H9 (cell line): ENCODE results near the gene HSPE1. TPM values are rescaled to one million over a fixed set of nuclear protein-coding genes. Genes with fewer than 3 reads are reported as not detected.

Experiments
- DNase-seq: peaks from one replicate; pipeline ENCODE4 v3.0.0-alpha.2; 2017
- H2AFZ ChIP-seq: one replicate; pipeline ENCODE4 v1.6.1; 2013; ENCODE audit warnings: mild to moderate bottlenecking, low read length, control low read depth, moderate library complexity
- H2AK5ac ChIP-seq: 2 replicates; pipeline ENCODE4 v1.6.1; 2013; ENCODE audit warnings: low read length, control low read depth, mixed read lengths; ENCODE audit not compliant: insufficient read length
- H2BK120ac ChIP-seq: one replicate; pipeline ENCODE4 v1.6.1; 2013; ENCODE audit warnings: low read depth, mild to moderate bottlenecking, low read length, control low read depth, inconsistent platforms; ENCODE audit not compliant: poor library complexity, severe bottlenecking
- H2BK12ac ChIP-seq: 2 replicates; pipeline ENCODE4 v1.6.1; 2013; ENCODE audit warnings: low read length, control low read depth, mixed read lengths, low read depth; ENCODE audit not compliant: insufficient read length
- H2BK15ac ChIP-seq: 2 replicates; pipeline ENCODE4 v1.6.1; 2013; ENCODE audit warnings: low read depth, low read length, control low read depth
- H2BK20ac ChIP-seq: one replicate; pipeline ENCODE4 v1.6.1; 2013; ENCODE audit warnings: low read depth, mild to moderate bottlenecking, low read length, control low read depth, inconsistent platforms; ENCODE audit not compliant: poor library complexity, severe bottlenecking
- H2BK5ac ChIP-seq: 2 replicates; pipeline ENCODE4 v1.6.1; 2013; ENCODE audit warnings: low read length, control low read depth, mixed read lengths; ENCODE audit not compliant: insufficient read length
- H3K14ac ChIP-seq: 2 replicates; pipeline ENCODE4 v1.6.1; 2013; ENCODE audit warnings: low read length, control low read depth; ENCODE audit not compliant: insufficient read depth
- H3K18ac ChIP-seq: 2 replicates; pipeline ENCODE4 v1.6.1; 2013; ENCODE audit warnings: low read depth, mild to moderate bottlenecking, mixed read lengths, low read length, control low read depth; ENCODE audit not compliant: insufficient read length
- H3K23ac ChIP-seq: 2 replicates; pipeline ENCODE4 v1.6.1; 2013; ENCODE audit warnings: low read length, control low read depth, mixed read lengths, low read depth; ENCODE audit not compliant: insufficient read length
- H3K23me2 ChIP-seq: 2 replicates; pipeline ENCODE4 v1.6.1; 2013; ENCODE audit warnings: low read depth, mild to moderate bottlenecking, mixed read lengths, low read length, control low read depth; ENCODE audit not compliant: insufficient read length, poor library complexity, severe bottlenecking
- H3K27ac ChIP-seq: 2 replicates; pipeline ENCODE4 v1.5.1; 2013; ENCODE audit warnings: low read length, control low read depth, mixed read lengths, low read depth; ENCODE audit not compliant: insufficient read length
- H3K27me3 ChIP-seq: 2 replicates; pipeline ENCODE4 v1.6.1; 2013; ENCODE audit warnings: low read length, control low read depth, inconsistent platforms; ENCODE audit not compliant: insufficient read depth
- H3K4ac ChIP-seq: 2 replicates; pipeline ENCODE4 v1.6.1; 2013; ENCODE audit warnings: low read depth, mild to moderate bottlenecking, control low read depth, inconsistent platforms, low read length, moderate library complexity
- H3K4me1 ChIP-seq: 2 replicates; pipeline ENCODE4 v1.6.1; 2013; ENCODE audit warnings: low read length, control low read depth, inconsistent platforms; ENCODE audit not compliant: insufficient read depth
- H3K4me2 ChIP-seq: 2 replicates; pipeline ENCODE4 v1.6.1; 2013; ENCODE audit warnings: low read length, control low read depth, mixed read lengths; ENCODE audit not compliant: insufficient read length, insufficient read depth
- H3K56ac ChIP-seq: 2 replicates; pipeline ENCODE4 v1.6.1; 2013; ENCODE audit warnings: low read depth, mild to moderate bottlenecking, mixed read lengths, low read length, control low read depth; ENCODE audit not compliant: insufficient read length
- H3K79me1 ChIP-seq: 2 replicates; pipeline ENCODE4 v1.6.1; 2013; ENCODE audit warnings: low read depth, mild to moderate bottlenecking, moderate library complexity, low read length, control low read depth, inconsistent platforms; ENCODE audit not compliant: insufficient read depth, poor library complexity, severe bottlenecking
- H3K79me2 ChIP-seq: 2 replicates; pipeline ENCODE4 v1.6.1; 2013; ENCODE audit warnings: low read length, control low read depth, inconsistent platforms; ENCODE audit not compliant: insufficient read depth
- H3K9ac ChIP-seq: 2 replicates; pipeline ENCODE4 v1.6.1; 2013; ENCODE audit warnings: low read length, control low read depth, mixed read lengths; ENCODE audit not compliant: insufficient read length; ENCODE audit errors: extremely low read depth
- H3K9me3 ChIP-seq: one replicate; pipeline ENCODE4 v1.6.1; 2013; ENCODE audit warnings: low read depth, low read length, inconsistent platforms; ENCODE audit not compliant: control insufficient read depth
- H3T11ph ChIP-seq: one replicate; pipeline ENCODE4 v1.6.1; 2013; ENCODE audit warnings: mild to moderate bottlenecking, low read length, control low read depth, inconsistent platforms
- H4K20me1 ChIP-seq: one replicate; pipeline ENCODE4 v1.6.1; 2013; ENCODE audit not compliant: control insufficient read depth, insufficient read length, insufficient read depth
- H4K5ac ChIP-seq: 2 replicates; pipeline ENCODE4 v1.6.1; 2013; ENCODE audit warnings: low read depth, mild to moderate bottlenecking, mixed read lengths, low read length, control low read depth; ENCODE audit not compliant: insufficient read length
- H4K8ac ChIP-seq: replicated peaks from 2 replicates; pipeline ENCODE4 v1.6.1; 2013; ENCODE audit warnings: low read length, control low read depth, mixed read lengths, low read depth; ENCODE audit not compliant: insufficient read length
- H4K91ac ChIP-seq: 2 replicates; pipeline ENCODE4 v1.6.1; 2013; ENCODE audit warnings: low read depth, mild to moderate bottlenecking, moderate library complexity, mixed read lengths, low read length, control low read depth; ENCODE audit not compliant: insufficient read length
- H3K27ac Mint-ChIP-seq, 3 experiments: 2 replicates in 2 of 3; 3 replicates in 1 of 3; pipeline ENCODE4 v1.8.0; 2020 to 2021; ENCODE audit warnings: mixed read lengths in 3 of 3, mild to moderate bottlenecking in 1 of 3, moderate library complexity in 1 of 3
- H3K27me3 Mint-ChIP-seq: 2 replicates; pipeline ENCODE4 v1.8.0; 2021; ENCODE audit warnings: low read depth, mild to moderate bottlenecking, moderate library complexity, mixed read lengths
- H3K36me3 Mint-ChIP-seq, 3 experiments: 2 replicates in 2 of 3; 3 replicates in 1 of 3; pipeline ENCODE4 v1.8.0; 2020 to 2021; ENCODE audit warnings: low read depth in 3 of 3, mixed read lengths in 3 of 3; ENCODE audit not compliant: insufficient read depth in 1 of 3
- H3K4me1 Mint-ChIP-seq, 2 experiments: 2 replicates each; pipeline ENCODE4 v1.8.0; 2020; ENCODE audit warnings: mixed read lengths in 2 of 2
- H3K4me3 Mint-ChIP-seq, 2 experiments: 2 replicates in 1 of 2; 3 replicates in 1 of 2; pipeline ENCODE4 v1.8.0; 2020 to 2021; ENCODE audit warnings: mild to moderate bottlenecking in 2 of 2, mixed read lengths in 2 of 2, moderate library complexity in 1 of 2
- H3K9me3 Mint-ChIP-seq, 2 experiments: 2 replicates in 1 of 2; 3 replicates in 1 of 2; pipeline ENCODE4 v1.8.0; 2020; ENCODE audit warnings: mild to moderate bottlenecking in 2 of 2, mixed read lengths in 2 of 2, moderate library complexity in 1 of 2
- WGBS: extraction: QIAGEN DNeasy Blood & Tissue Kit; methylation state at CpG from one replicate; pipeline ENCODE4 v1.1.7; 2013; ENCODE audit warnings: missing lambda C conversion rate, low lambda C conversion rate, mixed read lengths; ENCODE audit not compliant: insufficient read length; ENCODE audit errors: extremely low coverage; 5-methylcytosine and 5-hydroxymethylcytosine counted together
- total RNA-seq: library from RNA; stranded (reverse); gene quantifications from 2 replicates; pipeline ENCODE4 v1.2.1, GENCODE V29; 2021
- TF ChIP-seq, protein P1 (sequence below): fragments of 200-600 bp; sonication (generic); conservative IDR thresholded peaks from 3 replicates; pipeline ENCODE4 v1.8.0; 2021; ENCODE audit warnings: antibody characterized with exemption, mild to moderate bottlenecking

HSPE1 gene
- total RNA-seq, 1 experiment from 2014 or later = 347 TPM

DNA sequence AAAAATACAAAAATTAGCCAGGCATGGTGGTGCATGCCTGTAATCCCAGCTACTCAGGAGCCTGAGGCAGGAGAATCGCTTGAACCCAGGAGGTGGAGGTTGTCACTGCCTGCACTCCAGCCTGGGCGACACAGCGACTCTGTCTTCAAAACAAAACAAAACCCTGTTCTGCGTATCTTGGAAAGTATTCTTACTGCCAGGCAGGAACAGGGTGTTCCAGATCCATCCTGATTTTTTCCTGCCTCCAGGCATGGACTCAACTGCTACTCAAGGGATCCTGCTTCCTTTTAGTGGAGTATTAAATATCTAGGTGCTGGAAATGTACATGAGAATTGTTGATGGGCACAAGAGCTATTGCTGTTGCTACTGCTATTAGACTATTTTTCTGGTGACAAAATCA, 12.8 kb upstream of the HSPE1 start:
- no peak overlapping the region for H3K4ac ChIP-seq
- H2AFZ ChIP-seq = no peak overlapping the region
- no peak overlapping the region for H3T11ph ChIP-seq
- Mint-ChIP-seq H3K9me3 (peaks cover 9 to 15% of the 10 kb centered on the region in 2 experiments; a peak in 4 of 5 replicates), H3K4me1 (no peaks in the 10 kb centered on the region), H3K36me3 (peaks cover 61 to 91% (median 69%) of the 10 kb centered on the region in 3 experiments), H3K27me3 (no peaks in the 10 kb centered on the region; the same call in 1 of the 2 replicates), H3K27ac (no peak overlapping the region), H3K4me3 (no peak overlapping the region)
- H3K79me2 ChIP-seq = no peaks in the 10 kb centered on the region
- no peak overlapping the region for H2BK15ac ChIP-seq
- DNase-seq = no peak
- no peak overlapping the region for H3K4me2 ChIP-seq
- no peak overlapping the region for H2BK12ac ChIP-seq
- no peak overlapping the region for H4K91ac ChIP-seq
- H3K4me1 ChIP-seq = no peaks in the 10 kb centered on the region
- no CpG with 5 or more reads among the region's 4 CpGs for WGBS
- no peaks in the 10 kb centered on the region for H3K9me3 ChIP-seq
- no peak overlapping the region for H4K8ac ChIP-seq
- no peak overlapping the region for H3K23ac ChIP-seq
- H2AK5ac ChIP-seq = no peak overlapping the region
- TF ChIP-seq, protein P1, sequence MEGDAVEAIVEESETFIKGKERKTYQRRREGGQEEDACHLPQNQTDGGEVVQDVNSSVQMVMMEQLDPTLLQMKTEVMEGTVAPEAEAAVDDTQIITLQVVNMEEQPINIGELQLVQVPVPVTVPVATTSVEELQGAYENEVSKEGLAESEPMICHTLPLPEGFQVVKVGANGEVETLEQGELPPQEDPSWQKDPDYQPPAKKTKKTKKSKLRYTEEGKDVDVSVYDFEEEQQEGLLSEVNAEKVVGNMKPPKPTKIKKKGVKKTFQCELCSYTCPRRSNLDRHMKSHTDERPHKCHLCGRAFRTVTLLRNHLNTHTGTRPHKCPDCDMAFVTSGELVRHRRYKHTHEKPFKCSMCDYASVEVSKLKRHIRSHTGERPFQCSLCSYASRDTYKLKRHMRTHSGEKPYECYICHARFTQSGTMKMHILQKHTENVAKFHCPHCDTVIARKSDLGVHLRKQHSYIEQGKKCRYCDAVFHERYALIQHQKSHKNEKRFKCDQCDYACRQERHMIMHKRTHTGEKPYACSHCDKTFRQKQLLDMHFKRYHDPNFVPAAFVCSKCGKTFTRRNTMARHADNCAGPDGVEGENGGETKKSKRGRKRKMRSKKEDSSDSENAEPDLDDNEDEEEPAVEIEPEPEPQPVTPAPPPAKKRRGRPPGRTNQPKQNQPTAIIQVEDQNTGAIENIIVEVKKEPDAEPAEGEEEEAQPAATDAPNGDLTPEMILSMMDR = no peak
- H3K14ac ChIP-seq = no peak overlapping the region
- H2BK5ac ChIP-seq = no peak overlapping the region
- H3K56ac ChIP-seq = no peak overlapping the region
- H3K27me3 ChIP-seq = no peaks in the 10 kb centered on the region
- H3K9ac ChIP-seq = no peak overlapping the region
- no peak overlapping the region for H3K27ac ChIP-seq
- no peaks in the 10 kb centered on the region for H3K79me1 ChIP-seq
- H4K5ac ChIP-seq = no peak overlapping the region
- H2BK120ac ChIP-seq = no peak overlapping the region
- no peaks in the 10 kb centered on the region for H4K20me1 ChIP-seq
- H2BK20ac ChIP-seq = no peak overlapping the region
- H3K18ac ChIP-seq = no peak overlapping the region
- H3K23me2 ChIP-seq = no peaks in the 10 kb centered on the region
